ENCODE measurements around the gene HBM. TPM values are rescaled to one million over a fixed set of nuclear protein-coding genes. Genes with fewer than 3 reads are reported as not detected.
"Not testable (repeated sequence)": the region's sequence is repeated elsewhere in the genome, so short reads cannot be mapped to it uniquely, and the experiment has no call there.

HBM gene
- polyA plus RNA-seq, 1 donor (not counting 4 experiments of a cell fraction or from before 2014, with no cell fraction given), result not detected

DNA sequence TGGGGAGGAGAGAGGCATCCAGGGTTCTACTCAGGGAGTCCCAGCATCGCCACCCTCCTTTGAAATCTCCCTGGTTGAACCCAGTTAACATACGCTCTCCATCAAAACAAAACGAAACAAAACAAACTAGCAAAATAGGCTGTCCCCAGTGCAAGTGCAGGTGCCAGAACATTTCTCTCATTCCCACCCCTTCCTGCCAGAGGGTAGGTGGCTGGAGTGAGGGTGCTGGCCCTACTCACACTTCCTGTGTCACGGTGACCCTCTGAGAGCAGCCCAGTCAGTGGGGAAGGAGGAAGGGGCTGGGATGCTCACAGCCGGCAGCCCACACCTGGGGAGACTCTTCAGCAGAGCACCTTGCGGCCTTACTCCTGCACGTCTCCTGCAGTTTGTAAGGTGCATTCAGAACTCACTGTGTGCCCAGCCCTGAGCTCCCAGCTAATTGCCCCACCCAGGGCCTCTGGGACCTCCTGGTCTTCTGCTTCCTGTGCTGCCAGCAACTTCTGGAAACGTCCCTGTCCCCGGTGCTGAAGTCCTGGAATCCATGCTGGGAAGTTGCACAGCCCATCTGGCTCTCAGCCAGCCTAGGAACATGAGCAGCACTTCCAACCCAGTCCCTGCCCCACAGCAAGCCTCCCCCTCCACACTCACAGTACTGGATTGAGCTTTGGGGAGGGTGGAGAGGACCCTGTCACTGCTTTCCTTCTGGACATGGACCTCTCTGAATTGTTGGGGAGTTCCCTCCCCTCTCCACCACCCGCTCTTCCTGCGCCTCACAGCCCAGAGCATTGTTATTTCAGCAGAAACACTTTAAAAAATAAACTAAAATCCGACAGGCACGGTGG, 8.4 kb downstream of the HBM start:
- H3K9ac ChIP-seq (ENCODE audit: control insufficient read depth, extremely low read depth, insufficient read depth, low read length); H3K27ac ChIP-seq (ENCODE audit: control insufficient read depth, insufficient read depth, low read length); H4K20me1 ChIP-seq (ENCODE audit: control insufficient read depth, extremely low read depth, insufficient read depth, low read length); H3K9me1 ChIP-seq (ENCODE audit: control insufficient read depth, extremely low read depth, insufficient read depth, low read length); DNase-seq (ENCODE audit: low read depth, low spot score); H3K4me2 ChIP-seq (ENCODE audit: control insufficient read depth, extremely low read depth, insufficient read depth, low read depth, low read length); H3K79me2 ChIP-seq (ENCODE audit: control insufficient read depth, insufficient read depth, low read length); H3K9me3 ChIP-seq (ENCODE audit: control insufficient read depth, low read depth, low read length); FAIRE-seq; H3K4me3 ChIP-seq (ENCODE audit: control insufficient read depth in 2 of 3, extremely low read depth in 1 of 3, insufficient read depth in 2 of 3, low read depth in 1 of 3, low read length in 3 of 3); H3K4me1 ChIP-seq (ENCODE audit: control insufficient read depth, extremely low read depth, insufficient read depth, low read length); dilution Hi-C loops (cut with MboI; ENCODE audit: extremely low pct_ligation_motif_present, low sequenced_read_pairs); H3K36me3 ChIP-seq (ENCODE audit: control insufficient read depth in 2 of 2, extremely low read depth in 1 of 2, insufficient read depth in 2 of 2, low read length in 2 of 2); H2AFZ ChIP-seq (ENCODE audit: control insufficient read depth, low read length): not testable (repeated sequence)
- peak; percentile 45 for TF ChIP-seq EZH2 (IDR thresholded peaks at IDR 0.05; ENCODE audit: low read length)
- peaks cover 48% of the 10 kb centered on the region for H3K27me3 ChIP-seq (ENCODE audit: control insufficient read depth, extremely low read depth, insufficient read depth, low read length)

DNA sequence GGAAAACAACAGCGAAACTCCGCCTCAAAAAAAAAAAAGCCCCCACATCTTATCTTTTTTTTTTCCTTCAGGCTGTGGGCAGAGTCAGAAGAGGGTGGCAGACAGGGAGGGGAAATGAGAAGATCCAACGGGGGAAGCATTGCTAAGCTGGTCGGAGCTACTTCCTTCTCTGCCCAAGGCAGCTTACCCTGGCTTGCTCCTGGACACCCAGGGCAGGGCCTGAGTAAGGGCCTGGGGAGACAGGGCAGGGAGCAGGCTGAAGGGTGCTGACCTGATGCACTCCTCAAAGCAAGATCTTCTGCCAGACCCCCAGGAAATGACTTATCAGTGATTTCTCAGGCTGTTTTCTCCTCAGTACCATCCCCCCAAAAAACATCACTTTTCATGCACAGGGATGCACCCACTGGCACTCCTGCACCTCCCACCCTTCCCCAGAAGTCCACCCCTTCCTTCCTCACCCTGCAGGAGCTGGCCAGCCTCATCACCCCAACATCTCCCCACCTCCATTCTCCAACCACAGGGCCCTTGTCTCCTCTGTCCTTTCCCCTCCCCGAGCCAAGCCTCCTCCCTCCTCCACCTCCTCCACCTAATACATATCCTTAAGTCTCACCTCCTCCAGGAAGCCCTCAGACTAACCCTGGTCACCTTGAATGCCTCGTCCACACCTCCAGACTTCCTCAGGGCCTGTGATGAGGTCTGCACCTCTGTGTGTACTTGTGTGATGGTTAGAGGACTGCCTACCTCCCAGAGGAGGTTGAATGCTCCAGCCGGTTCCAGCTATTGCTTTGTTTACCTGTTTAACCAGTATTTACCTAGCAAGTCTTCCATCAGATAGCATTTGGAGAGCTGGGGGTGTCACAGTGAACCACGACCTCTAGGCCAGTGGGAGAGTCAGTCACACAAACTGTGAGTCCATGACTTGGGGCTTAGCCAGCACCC, 9.5 kb downstream of the HBM start:
- no peak overlapping the region for H3K4me2 ChIP-seq (ENCODE audit: control insufficient read depth, extremely low read depth, insufficient read depth, low read depth, low read length)
- H3K4me3 ChIP-seq (ENCODE audit: control insufficient read depth in 2 of 3, extremely low read depth in 1 of 3, insufficient read depth in 2 of 3, low read depth in 1 of 3, low read length in 3 of 3), result no peak overlapping the region
- TF ChIP-seq, protein P1, sequence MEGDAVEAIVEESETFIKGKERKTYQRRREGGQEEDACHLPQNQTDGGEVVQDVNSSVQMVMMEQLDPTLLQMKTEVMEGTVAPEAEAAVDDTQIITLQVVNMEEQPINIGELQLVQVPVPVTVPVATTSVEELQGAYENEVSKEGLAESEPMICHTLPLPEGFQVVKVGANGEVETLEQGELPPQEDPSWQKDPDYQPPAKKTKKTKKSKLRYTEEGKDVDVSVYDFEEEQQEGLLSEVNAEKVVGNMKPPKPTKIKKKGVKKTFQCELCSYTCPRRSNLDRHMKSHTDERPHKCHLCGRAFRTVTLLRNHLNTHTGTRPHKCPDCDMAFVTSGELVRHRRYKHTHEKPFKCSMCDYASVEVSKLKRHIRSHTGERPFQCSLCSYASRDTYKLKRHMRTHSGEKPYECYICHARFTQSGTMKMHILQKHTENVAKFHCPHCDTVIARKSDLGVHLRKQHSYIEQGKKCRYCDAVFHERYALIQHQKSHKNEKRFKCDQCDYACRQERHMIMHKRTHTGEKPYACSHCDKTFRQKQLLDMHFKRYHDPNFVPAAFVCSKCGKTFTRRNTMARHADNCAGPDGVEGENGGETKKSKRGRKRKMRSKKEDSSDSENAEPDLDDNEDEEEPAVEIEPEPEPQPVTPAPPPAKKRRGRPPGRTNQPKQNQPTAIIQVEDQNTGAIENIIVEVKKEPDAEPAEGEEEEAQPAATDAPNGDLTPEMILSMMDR (optimal IDR thresholded peaks at IDR 0.05 in 1 of 3, IDR thresholded peaks at IDR 0.05 in 1 of 3, conservative IDR thresholded peaks at IDR 0.05 in 1 of 3; ENCODE audit: extremely low read depth in 1 of 3, insufficient read depth in 2 of 3, low read length in 3 of 3), result no peak
- no peak for TF ChIP-seq EZH2 (IDR thresholded peaks at IDR 0.05; ENCODE audit: low read length)
- DNase-seq (ENCODE audit: low read depth, low spot score), result no peak
- no peaks in the 10 kb centered on the region for H3K9me3 ChIP-seq (ENCODE audit: control insufficient read depth, low read depth, low read length)
- no peak overlapping the region for H3K9ac ChIP-seq (ENCODE audit: control insufficient read depth, extremely low read depth, insufficient read depth, low read length)
- no peaks in the 10 kb centered on the region for H3K79me2 ChIP-seq (ENCODE audit: control insufficient read depth, insufficient read depth, low read length)
- no peak for FAIRE-seq
- dilution Hi-C loops (cut with MboI; ENCODE audit: extremely low pct_ligation_motif_present, low sequenced_read_pairs), result no loop called here
- H3K9me1 ChIP-seq (ENCODE audit: control insufficient read depth, extremely low read depth, insufficient read depth, low read length), result no peaks in the 10 kb centered on the region
- H3K27ac ChIP-seq (ENCODE audit: control insufficient read depth, insufficient read depth, low read length), result no peak overlapping the region
- H4K20me1 ChIP-seq (ENCODE audit: control insufficient read depth, extremely low read depth, insufficient read depth, low read length), result no peaks in the 10 kb centered on the region
- peaks cover 59% of the 10 kb centered on the region for H3K27me3 ChIP-seq (ENCODE audit: control insufficient read depth, extremely low read depth, insufficient read depth, low read length)
- no peaks in the 10 kb centered on the region for H3K36me3 ChIP-seq (ENCODE audit: control insufficient read depth in 2 of 2, extremely low read depth in 1 of 2, insufficient read depth in 2 of 2, low read length in 2 of 2)
- H2AFZ ChIP-seq (ENCODE audit: control insufficient read depth, low read length), result no peak overlapping the region
- no peaks in the 10 kb centered on the region for H3K4me1 ChIP-seq (ENCODE audit: control insufficient read depth, extremely low read depth, insufficient read depth, low read length)

DNA sequence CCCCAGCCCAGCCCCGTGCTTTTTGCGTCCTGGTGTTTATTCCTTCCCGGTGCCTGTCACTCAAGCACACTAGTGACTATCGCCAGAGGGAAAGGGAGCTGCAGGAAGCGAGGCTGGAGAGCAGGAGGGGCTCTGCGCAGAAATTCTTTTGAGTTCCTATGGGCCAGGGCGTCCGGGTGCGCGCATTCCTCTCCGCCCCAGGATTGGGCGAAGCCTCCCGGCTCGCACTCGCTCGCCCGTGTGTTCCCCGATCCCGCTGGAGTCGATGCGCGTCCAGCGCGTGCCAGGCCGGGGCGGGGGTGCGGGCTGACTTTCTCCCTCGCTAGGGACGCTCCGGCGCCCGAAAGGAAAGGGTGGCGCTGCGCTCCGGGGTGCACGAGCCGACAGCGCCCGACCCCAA, 10.2 kb downstream of the HBM start:
- FAIRE-seq; H2AFZ ChIP-seq (ENCODE audit: control insufficient read depth, low read length); H4K20me1 ChIP-seq (ENCODE audit: control insufficient read depth, extremely low read depth, insufficient read depth, low read length); DNase-seq (ENCODE audit: low read depth, low spot score); H3K9ac ChIP-seq (ENCODE audit: control insufficient read depth, extremely low read depth, insufficient read depth, low read length); H3K9me1 ChIP-seq (ENCODE audit: control insufficient read depth, extremely low read depth, insufficient read depth, low read length); H3K36me3 ChIP-seq (ENCODE audit: control insufficient read depth in 2 of 2, extremely low read depth in 1 of 2, insufficient read depth in 2 of 2, low read length in 2 of 2); dilution Hi-C loops (cut with MboI; ENCODE audit: extremely low pct_ligation_motif_present, low sequenced_read_pairs); H3K27ac ChIP-seq (ENCODE audit: control insufficient read depth, insufficient read depth, low read length); H3K4me2 ChIP-seq (ENCODE audit: control insufficient read depth, extremely low read depth, insufficient read depth, low read depth, low read length); H3K4me3 ChIP-seq (ENCODE audit: control insufficient read depth in 2 of 3, extremely low read depth in 1 of 3, insufficient read depth in 2 of 3, low read depth in 1 of 3, low read length in 3 of 3); H3K79me2 ChIP-seq (ENCODE audit: control insufficient read depth, insufficient read depth, low read length); H3K4me1 ChIP-seq (ENCODE audit: control insufficient read depth, extremely low read depth, insufficient read depth, low read length); H3K9me3 ChIP-seq (ENCODE audit: control insufficient read depth, low read depth, low read length): not testable (repeated sequence)
- H3K27me3 ChIP-seq (ENCODE audit: control insufficient read depth, extremely low read depth, insufficient read depth, low read length), result peaks cover 66% of the 10 kb centered on the region

Measured in keratinocyte (primary cell).